ENCODE data around the gene S100A7. TPM values are rescaled to one million over a fixed set of nuclear protein-coding genes. Genes with fewer than 3 reads are reported as not detected.

The S100A7 gene
- 100 to 1,000 TPM in 1 of 4 donors, 10 to 100 TPM in 2, 1 to 10 TPM in 1; 5.1 to 107 (median 20.2) TPM for total RNA-seq

DNA sequence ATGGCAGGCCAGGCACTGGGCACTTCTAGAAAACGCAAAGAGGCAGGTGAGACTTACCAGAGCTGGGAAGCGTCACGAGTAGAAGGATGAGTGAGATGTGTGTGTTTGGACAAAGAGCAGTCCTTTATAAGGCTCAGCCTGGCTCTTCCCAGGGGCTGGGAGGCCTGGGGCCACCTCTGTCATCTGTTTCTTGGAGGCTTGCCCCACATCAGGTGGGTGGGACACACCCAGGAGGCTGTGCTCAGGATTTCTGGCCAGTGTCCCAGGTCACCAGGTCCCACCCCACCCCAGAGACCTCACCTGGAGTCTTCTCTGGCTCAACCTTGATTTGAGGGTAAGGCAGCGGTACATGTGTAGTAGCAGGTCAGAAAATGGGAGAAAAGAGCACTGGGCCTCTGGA, at the start of gene S100A7:
Gene S100A7 (minus strand): TSS at position 101 of the 400 bp plus-strand sequence. CDS start 1,638 bp downstream, outside the sequence.
- TF ChIP-seq, protein P1, sequence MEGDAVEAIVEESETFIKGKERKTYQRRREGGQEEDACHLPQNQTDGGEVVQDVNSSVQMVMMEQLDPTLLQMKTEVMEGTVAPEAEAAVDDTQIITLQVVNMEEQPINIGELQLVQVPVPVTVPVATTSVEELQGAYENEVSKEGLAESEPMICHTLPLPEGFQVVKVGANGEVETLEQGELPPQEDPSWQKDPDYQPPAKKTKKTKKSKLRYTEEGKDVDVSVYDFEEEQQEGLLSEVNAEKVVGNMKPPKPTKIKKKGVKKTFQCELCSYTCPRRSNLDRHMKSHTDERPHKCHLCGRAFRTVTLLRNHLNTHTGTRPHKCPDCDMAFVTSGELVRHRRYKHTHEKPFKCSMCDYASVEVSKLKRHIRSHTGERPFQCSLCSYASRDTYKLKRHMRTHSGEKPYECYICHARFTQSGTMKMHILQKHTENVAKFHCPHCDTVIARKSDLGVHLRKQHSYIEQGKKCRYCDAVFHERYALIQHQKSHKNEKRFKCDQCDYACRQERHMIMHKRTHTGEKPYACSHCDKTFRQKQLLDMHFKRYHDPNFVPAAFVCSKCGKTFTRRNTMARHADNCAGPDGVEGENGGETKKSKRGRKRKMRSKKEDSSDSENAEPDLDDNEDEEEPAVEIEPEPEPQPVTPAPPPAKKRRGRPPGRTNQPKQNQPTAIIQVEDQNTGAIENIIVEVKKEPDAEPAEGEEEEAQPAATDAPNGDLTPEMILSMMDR (IDR thresholded peaks at IDR 0.05) = no peak
- no peak for TF ChIP-seq EP300 (IDR thresholded peaks at IDR 0.05)
- no peak for TF ChIP-seq POLR2A (IDR thresholded peaks at IDR 0.05)
- TF ChIP-seq POLR2AphosphoS5 (IDR thresholded peaks at IDR 0.05) = no peak
- WGBS = 82% methylated on average over 4 of the region's 4 CpGs
- Histone ChIP-seq H3K36me3 (no peaks in the 10 kb centered on the region), H3K4me1 (no peaks in the 10 kb centered on the region), H3K27ac (no peak within 1 kb of the TSS), H3K4me3 (no peak within 1 kb of the TSS), H3K27me3 (peaks cover 4% of the 10 kb centered on the region), H3K9me3 (no peaks in the 10 kb centered on the region)
- peak in 1 of 2 donors; percentile 67 for DNase-seq (ENCODE audit: low spot score in 2 of 2)

DNA sequence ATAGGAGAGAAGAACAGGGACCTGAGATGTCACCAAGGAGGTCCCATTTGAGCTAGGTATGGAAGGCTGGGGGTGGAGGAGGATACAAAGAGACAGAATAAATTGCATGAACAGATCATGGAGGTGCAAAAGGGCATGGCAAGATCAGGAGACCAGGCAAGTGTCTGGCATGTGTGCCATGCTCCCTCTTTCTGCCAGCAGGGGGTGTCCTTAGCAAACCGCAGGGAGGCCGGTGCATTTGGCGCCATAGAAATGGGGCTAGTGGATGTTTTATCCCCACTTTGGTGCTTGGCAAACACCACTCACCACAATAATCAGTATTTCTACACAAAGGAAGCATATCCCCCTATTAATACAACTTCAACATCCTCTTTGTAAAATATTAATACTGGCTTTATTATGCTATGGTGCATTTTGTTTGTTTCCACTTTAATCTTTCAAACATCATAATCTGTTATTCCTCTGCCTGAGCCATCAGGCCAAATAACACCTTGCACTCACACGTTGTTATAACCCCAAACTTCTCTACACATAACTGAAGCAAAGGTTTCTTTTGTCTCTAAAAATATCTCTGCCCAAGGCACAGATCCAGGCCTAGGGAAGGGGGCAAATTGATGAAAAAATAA, 49.4 kb upstream of the S100A7 start:
- 59% methylated on average over 4 of the region's 4 CpGs for WGBS
- H3K36me3 ChIP-seq = no peaks in the 10 kb centered on the region
- no peak overlapping the region for H3K4me3 ChIP-seq
- no peaks in the 10 kb centered on the region for H3K27me3 ChIP-seq
- TF ChIP-seq POLR2AphosphoS5 (IDR thresholded peaks at IDR 0.05) = no peak
- TF ChIP-seq, protein P1 (IDR thresholded peaks at IDR 0.05) = peak; percentile 28 to 45
- H3K9me3 ChIP-seq = no peaks in the 10 kb centered on the region
- H3K4me1 ChIP-seq = peaks cover 31% of the 10 kb centered on the region
- peak in 1 of 2 donors; percentile 78 for DNase-seq (ENCODE audit: low spot score in 2 of 2)
- H3K27ac ChIP-seq = no peak overlapping the region

DNA sequence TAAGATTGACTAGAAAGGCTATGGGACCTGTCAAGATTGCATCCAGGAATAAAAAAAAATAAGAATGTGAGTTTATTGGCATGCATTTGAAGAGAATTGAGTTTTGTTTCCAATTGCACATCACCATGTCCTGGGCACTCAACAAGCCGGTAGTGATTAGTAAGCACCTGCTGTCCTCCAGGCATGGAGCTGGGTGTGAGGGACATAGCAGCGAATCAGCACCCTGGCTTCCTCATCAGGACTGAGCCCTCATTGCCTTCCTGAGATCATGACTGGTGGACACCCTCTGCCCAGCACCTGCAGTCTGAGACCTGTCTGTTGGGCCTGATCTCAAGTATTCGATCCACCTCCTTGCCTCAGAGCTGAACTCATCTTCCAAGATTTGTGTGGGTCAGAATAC, 48.6 kb upstream of the S100A7 start:
- no peaks in the 10 kb centered on the region for H3K9me3 ChIP-seq
- peak in 1 of 2 donors; percentile 12 for DNase-seq (ENCODE audit: low spot score in 2 of 2)
- TF ChIP-seq POLR2AphosphoS5 (IDR thresholded peaks at IDR 0.05) (no peak), POLR2A (IDR thresholded peaks at IDR 0.05) (no peak), EP300 (IDR thresholded peaks at IDR 0.05) (no peak)
- TF ChIP-seq, protein P1 (IDR thresholded peaks at IDR 0.05) = no peak
- 88% methylated on average over 3 of the region's 3 CpGs for WGBS
- H3K4me3 ChIP-seq = no peak overlapping the region
- H3K36me3 ChIP-seq = no peaks in the 10 kb centered on the region
- H3K27me3 ChIP-seq = no peaks in the 10 kb centered on the region
- peaks cover 28% of the 10 kb centered on the region for H3K4me1 ChIP-seq
- no peak overlapping the region for H3K27ac ChIP-seq

DNA sequence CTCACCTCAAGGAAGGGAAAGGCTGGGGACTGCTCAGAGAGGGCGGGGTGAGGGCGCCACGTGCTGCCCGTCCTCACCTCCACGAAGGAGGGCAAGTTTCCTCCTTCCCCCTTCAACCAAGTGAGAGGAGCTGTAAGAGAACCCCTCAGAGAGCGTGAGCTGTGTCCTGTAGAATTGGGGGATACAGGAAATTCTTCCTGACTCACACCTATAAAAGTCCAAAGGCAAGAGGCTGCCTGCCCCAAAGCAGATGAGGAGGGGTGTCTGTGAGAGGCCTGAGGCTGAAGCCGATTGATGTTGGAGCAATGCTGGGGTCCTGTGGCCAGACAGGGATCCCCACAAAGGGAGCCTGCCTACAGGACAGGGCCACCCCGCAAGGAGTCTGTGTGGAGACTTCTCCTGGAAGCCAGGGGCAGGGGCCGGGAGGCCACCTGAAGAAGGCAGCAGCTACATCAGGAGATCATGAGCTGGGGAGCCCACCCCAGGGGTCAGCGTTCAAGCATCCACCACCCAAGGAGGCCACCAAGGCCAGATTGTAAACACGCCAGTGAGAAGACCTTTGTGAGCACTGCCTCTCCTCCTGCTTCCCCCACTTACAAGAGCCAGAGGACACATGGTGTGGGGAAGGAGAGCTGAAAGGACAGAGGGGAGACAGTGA, 47.6 kb upstream of the S100A7 start:
- peak in 1 of 2 donors; percentile 58 for DNase-seq (ENCODE audit: low spot score in 2 of 2)
- no peaks in the 10 kb centered on the region for H3K9me3 ChIP-seq
- TF ChIP-seq POLR2A (IDR thresholded peaks at IDR 0.05) = no peak
- no peak for TF ChIP-seq POLR2AphosphoS5 (IDR thresholded peaks at IDR 0.05)
- TF ChIP-seq, protein P1 (IDR thresholded peaks at IDR 0.05) = no peak
- H3K4me3 ChIP-seq = no peak overlapping the region
- no peaks in the 10 kb centered on the region for H3K27me3 ChIP-seq
- H3K27ac ChIP-seq = peak overlapping the region; percentile 71
- 84% methylated on average over 11 of the region's 11 CpGs for WGBS
- H3K4me1 ChIP-seq = peaks cover 28% of the 10 kb centered on the region
- no peaks in the 10 kb centered on the region for H3K36me3 ChIP-seq

DNA sequence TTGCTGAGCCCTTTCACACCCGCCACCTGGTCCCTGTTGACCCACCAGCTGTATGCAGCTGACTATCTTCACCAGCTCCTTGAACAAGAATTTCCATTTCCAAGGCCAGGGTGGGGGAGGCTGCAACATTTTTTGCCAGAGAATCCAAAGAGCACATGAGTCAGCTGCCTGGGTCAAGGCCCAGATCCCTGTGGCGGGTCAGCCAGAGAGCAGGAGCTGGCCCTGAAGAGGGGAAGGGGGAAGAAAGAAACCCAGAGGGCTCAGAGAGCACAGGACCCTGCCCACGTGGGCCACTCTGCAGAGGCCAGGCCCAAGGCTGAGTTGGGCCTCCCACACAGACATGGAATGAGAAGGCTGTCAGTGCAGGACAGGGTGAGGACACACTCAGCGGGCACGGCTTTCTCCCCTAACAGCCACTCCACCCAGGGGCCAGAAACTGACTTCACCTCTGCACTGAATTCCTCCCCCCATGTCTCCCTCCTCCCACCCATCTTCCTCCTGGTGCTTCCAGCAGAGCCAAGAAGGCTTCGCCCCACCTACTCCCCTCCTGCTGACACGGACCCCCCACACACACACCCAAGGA, 46.5 kb upstream of the S100A7 start:
- peak overlapping the region; percentile 71 for H3K27ac ChIP-seq
- WGBS = 29% methylated on average over 6 of the region's 7 CpGs
- DNase-seq (ENCODE audit: low spot score in 2 of 2) = peak; percentile 84 to 88
- H3K27me3 ChIP-seq = no peaks in the 10 kb centered on the region
- no peaks in the 10 kb centered on the region for H3K36me3 ChIP-seq
- H3K9me3 ChIP-seq = no peaks in the 10 kb centered on the region
- no peak overlapping the region for H3K4me3 ChIP-seq
- peaks cover 28% of the 10 kb centered on the region for H3K4me1 ChIP-seq
- TF ChIP-seq, protein P1 (IDR thresholded peaks at IDR 0.05) = no peak
- TF ChIP-seq POLR2A (IDR thresholded peaks at IDR 0.05) (no peak), EP300 (IDR thresholded peaks at IDR 0.05) (no peak)

Measured in suprapubic skin (tissue), 4 donors.